Calu3 (cell line): ENCODE results near the gene MRPL47. TPM values are rescaled to one million over a fixed set of nuclear protein-coding genes. Genes with fewer than 3 reads are reported as not detected.

Experiments
- BruUV-seq: library from RNA; stranded (reverse); fragments of 400-500 nt; replicated peaks from 2 replicates; lab custom pipeline; 2021; lab: Mats Ljungman, UMichigan
- CTCF ChIA-PET: fragments of 300-600 bp; sonication (Branson Sonifier 250); formaldehyde crosslinking; loops from one replicate; lab custom pipeline; 2022; ENCODE audit warnings: antibody characterized with exemption; lab: Charles Lee
- DNase-seq: peaks from one replicate; pipeline ENCODE4 v3.0.0; 2022
- H3K27ac Mint-ChIP-seq: one replicate; pipeline ENCODE4 v1.8.0; 2022; ENCODE audit warnings: mixed read lengths; ENCODE audit not compliant: unreplicated experiment
- H3K27me3 Mint-ChIP-seq: one replicate; pipeline ENCODE4 v1.8.0; 2022; ENCODE audit warnings: mixed read lengths; ENCODE audit not compliant: unreplicated experiment
- H3K36me3 Mint-ChIP-seq: one replicate; pipeline ENCODE4 v1.8.0; 2022; ENCODE audit warnings: mild to moderate bottlenecking, moderate library complexity, mixed read lengths; ENCODE audit not compliant: insufficient read depth, unreplicated experiment
- H3K4me1 Mint-ChIP-seq: one replicate; pipeline ENCODE4 v1.8.0; 2022; ENCODE audit warnings: mild to moderate bottlenecking, low read depth, mixed read lengths; ENCODE audit not compliant: unreplicated experiment
- H3K4me3 Mint-ChIP-seq: one replicate; pipeline ENCODE4 v1.8.0; 2022; ENCODE audit warnings: mild to moderate bottlenecking, low read depth, moderate library complexity, mixed read lengths; ENCODE audit not compliant: unreplicated experiment
- H3K9me3 Mint-ChIP-seq: one replicate; pipeline ENCODE4 v1.8.0; 2022; ENCODE audit warnings: low read depth, mixed read lengths; ENCODE audit not compliant: unreplicated experiment
- intact Hi-C: fragments of 100-400 bp; cut with micrococcal nuclease; formaldehyde crosslinking; loops from one replicate; pipeline ENCODE4 v1.10.0; 2022; ENCODE audit not compliant: unreplicated experiment
- total RNA-seq: library from RNA; stranded (reverse); gene quantifications from 2 replicates; pipeline ENCODE4 v1.2.3, GENCODE V29; 2022
- TF ChIP-seq, protein P1 (sequence below): fragments of 200-600 bp; IDR thresholded peaks from one replicate; pipeline ENCODE4 v1.8.0; 2022; ENCODE audit warnings: antibody characterized with exemption; ENCODE audit not compliant: unreplicated experiment

The MRPL47 gene
- total RNA-seq, 1 experiment from 2014 or later = 88.0 TPM

DNA sequence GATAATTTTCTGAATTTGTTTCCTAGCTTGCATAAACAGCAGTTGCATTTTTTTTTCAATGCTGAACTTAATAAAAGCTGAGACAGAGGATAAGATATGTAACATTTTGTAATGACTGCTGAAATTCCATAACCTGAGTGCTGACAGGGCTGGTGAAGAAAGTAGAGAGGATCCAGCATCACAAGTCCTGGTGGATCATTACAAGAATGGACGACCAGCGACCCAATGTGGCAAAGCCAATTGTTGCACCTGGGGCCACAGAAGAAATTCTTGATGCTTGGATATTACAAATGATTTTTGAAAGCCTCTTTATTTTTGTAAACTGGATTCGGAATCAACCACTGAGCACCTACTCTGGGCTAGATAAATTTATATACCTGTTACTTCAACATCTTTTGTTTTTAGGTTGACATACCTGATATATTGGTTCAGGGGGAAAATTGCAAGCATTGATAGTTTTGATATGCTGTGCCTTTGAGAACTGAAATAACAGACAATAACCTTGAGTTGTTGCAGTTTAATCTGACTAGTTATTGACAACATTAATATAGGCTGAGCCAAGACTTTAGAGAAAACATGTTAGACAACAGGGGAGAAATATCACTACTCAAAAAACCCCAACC lies 45.6 kb downstream of the MRPL47 start:
- intact Hi-C loops = loop anchor here (1.0 to 10.0 kb wide), 6 partner anchors 113 to 544 kb away; partner anchors contain the start of genes PIK3CA, ZMAT3 and ZNF639
- Mint-ChIP-seq H3K4me3 (no peak overlapping the region), H3K4me1 (peaks cover 8% of the 10 kb centered on the region), H3K27me3 (no peaks in the 10 kb centered on the region), H3K36me3 (peaks cover 23% of the 10 kb centered on the region), H3K27ac (no peak overlapping the region), H3K9me3 (no peaks in the 10 kb centered on the region)
- DNase-seq = peak; percentile 79
- BruUV-seq = no TSS peak
- CTCF ChIA-PET = no interaction called here
- TF ChIP-seq, protein P1, sequence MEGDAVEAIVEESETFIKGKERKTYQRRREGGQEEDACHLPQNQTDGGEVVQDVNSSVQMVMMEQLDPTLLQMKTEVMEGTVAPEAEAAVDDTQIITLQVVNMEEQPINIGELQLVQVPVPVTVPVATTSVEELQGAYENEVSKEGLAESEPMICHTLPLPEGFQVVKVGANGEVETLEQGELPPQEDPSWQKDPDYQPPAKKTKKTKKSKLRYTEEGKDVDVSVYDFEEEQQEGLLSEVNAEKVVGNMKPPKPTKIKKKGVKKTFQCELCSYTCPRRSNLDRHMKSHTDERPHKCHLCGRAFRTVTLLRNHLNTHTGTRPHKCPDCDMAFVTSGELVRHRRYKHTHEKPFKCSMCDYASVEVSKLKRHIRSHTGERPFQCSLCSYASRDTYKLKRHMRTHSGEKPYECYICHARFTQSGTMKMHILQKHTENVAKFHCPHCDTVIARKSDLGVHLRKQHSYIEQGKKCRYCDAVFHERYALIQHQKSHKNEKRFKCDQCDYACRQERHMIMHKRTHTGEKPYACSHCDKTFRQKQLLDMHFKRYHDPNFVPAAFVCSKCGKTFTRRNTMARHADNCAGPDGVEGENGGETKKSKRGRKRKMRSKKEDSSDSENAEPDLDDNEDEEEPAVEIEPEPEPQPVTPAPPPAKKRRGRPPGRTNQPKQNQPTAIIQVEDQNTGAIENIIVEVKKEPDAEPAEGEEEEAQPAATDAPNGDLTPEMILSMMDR = peak; percentile 83

DNA sequence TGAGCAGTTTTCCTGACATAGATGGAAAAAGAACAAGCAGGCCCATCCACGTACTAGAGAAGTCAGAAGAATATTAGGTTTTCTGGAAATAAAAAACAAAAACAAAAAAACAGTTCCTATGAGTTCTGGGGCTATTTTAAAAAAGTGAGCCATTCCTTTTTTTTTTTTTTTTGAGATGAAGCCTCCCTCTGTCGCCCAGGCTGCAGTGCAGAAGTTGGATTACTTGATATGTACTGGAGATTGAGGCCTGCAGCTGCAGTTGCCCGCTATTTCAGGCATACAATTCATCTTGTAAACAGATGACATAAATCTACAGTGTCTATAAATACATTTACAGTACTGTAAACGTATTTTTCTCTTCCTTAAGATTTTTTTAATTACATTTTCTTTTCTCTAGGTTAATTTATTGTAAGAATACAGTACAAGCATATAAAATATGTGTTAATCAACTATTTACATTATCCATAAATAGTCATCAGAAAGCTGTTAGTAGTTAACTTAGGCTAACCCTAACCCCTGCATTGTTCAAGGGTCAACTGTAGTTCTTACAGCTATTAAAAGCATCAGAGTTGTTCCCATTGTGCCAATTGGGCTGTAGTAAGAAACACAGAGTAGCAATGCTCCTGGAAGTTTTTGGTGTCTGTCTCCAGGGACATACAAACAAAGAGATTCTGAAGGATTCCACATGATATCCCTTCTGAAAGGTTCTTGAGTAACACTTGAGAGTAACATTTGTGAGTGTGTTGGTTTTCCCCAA lies 52.9 kb downstream of the MRPL47 start:
- Mint-ChIP-seq H3K27me3 (no peaks in the 10 kb centered on the region), H3K27ac (no peak overlapping the region), H3K9me3 (no peaks in the 10 kb centered on the region), H3K36me3 (no peaks in the 10 kb centered on the region), H3K4me3 (no peak overlapping the region), H3K4me1 (no peaks in the 10 kb centered on the region)
- intact Hi-C loops = loop anchor here (10.0 kb wide), 1 partner anchor 477 kb away; the partner anchor contains the start of gene ZMAT3
- TF ChIP-seq, protein P1 = no peak
- DNase-seq = no peak
- CTCF ChIA-PET = interaction anchor here (0.6 to 0.7 kb wide), 3 partner anchors 125 to 1280 kb away, joined by 3 to 6 read pairs (median 4); no protein-coding TSS in a partner anchor
- no TSS peak for BruUV-seq

DNA sequence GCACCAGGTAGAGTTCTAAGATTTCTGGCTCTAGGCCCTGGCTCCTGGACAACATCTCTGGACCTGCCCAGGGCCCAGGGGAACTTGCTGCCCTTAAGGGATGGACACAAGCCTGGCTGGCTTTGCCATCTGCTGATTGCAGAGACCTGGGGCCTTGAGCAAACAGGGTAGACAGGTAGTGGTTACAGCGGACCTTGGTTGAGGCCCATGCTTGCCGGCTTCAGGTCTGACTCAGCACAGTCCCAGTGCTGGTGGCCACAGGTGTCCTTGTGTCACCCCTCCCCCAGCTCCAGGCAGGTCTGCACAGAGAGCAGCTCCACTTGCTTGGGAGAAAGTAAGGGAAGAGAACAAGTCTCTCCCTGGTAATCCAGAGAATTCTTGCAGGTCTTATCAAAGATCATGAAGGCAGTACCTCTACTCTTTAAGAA lies 57.6 kb downstream of the MRPL47 start:
- CTCF ChIA-PET = no interaction called here
- peaks cover 13% of the 10 kb centered on the region for H3K27me3 Mint-ChIP-seq
- H3K4me3 Mint-ChIP-seq = no peak overlapping the region
- TF ChIP-seq, protein P1 = no peak
- peak; percentile 19 for DNase-seq
- no TSS peak for BruUV-seq
- H3K36me3 Mint-ChIP-seq = no peaks in the 10 kb centered on the region
- intact Hi-C loops = no loop called here
- H3K4me1 Mint-ChIP-seq = no peaks in the 10 kb centered on the region
- H3K9me3 Mint-ChIP-seq = no peaks in the 10 kb centered on the region
- no peak overlapping the region for H3K27ac Mint-ChIP-seq

DNA sequence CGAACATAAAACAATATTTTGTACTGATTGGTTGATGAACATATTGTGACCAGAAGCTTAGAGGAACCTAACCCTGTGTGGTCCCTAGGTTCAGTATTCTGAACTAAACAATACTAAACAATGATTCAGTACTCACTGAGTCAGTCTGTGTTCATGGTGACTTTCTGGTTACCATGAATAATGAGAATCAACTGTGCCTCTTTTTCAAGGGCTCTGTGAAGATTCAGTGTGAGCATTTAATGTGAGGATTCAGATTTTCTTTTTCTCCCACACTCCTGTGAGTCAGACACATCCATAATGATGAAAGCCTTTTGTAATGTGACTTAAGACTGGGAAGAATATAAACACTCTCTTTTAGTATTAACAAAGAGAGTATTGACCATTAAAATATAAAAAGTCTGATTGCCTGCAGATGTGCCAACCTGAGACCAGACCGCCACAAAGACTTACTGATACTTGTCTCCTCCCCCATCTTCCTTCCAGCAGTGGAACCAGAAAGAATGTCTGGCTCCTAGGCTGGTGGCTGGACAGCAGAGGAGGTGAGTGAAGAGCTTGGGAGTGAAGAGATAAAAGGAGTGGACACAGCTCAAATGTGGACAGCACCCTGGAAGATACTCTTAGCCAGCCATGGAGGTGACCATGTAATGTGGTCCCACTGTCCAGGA lies 59.3 kb downstream of the MRPL47 start:
- Mint-ChIP-seq H3K27ac (no peak overlapping the region), H3K4me3 (no peak overlapping the region), H3K4me1 (no peaks in the 10 kb centered on the region), H3K9me3 (no peaks in the 10 kb centered on the region), H3K36me3 (no peaks in the 10 kb centered on the region), H3K27me3 (peaks cover 16% of the 10 kb centered on the region)
- CTCF ChIA-PET = no interaction called here
- no peak for DNase-seq
- TF ChIP-seq, protein P1 = no peak
- no TSS peak for BruUV-seq
- intact Hi-C loops = no loop called here
